Vagina (tissue), 2 donors: ENCODE results near the gene TESMIN. TPM values are rescaled to one million over a fixed set of nuclear protein-coding genes. Genes with fewer than 3 reads are reported as not detected.

Experiments used
- DNase-seq, 2 donors: peaks; one replicate each; pipeline ENCODE4 v3.0.0-alpha.2; 2017; ENCODE audit errors: extremely low spot score in 2 of 2
- H3K27ac ChIP-seq: fragments of 200-600 bp; sonication (generic); one replicate; pipeline ENCODE4 v1.5.1; 2019
- H3K27me3 ChIP-seq: fragments of 200-600 bp; sonication (generic); one replicate; pipeline ENCODE4 v1.5.1; 2019
- H3K36me3 ChIP-seq, 2 donors: fragments of 200-600 bp; sonication (generic); one replicate each; pipeline ENCODE4 v1.5.1; 2017 to 2019
- H3K4me1 ChIP-seq: fragments of 200-600 bp; sonication (generic); one replicate; pipeline ENCODE4 v1.5.1; 2019
- H3K4me3 ChIP-seq, 2 donors: fragments of 200-600 bp; sonication (generic); 1 replicate in 1 of 2; 2 replicates in 1 of 2; pipeline ENCODE4 v1.5.1; 2016 to 2019
- H3K9me3 ChIP-seq: fragments of 200-600 bp; sonication (generic); one replicate; pipeline ENCODE4 v1.5.1; 2019
- POLR2A ChIP-seq, 2 donors: fragments of 450-650 bp; IDR thresholded peaks; one replicate each; pipeline ENCODE4 v1.6.1; 2017; ENCODE audit warnings: antibody characterized with exemption in 2 of 2, mild to moderate bottlenecking in 2 of 2, moderate library complexity in 2 of 2
- POLR2AphosphoS5 ChIP-seq, 2 donors: sonication (generic); formaldehyde crosslinking; IDR thresholded peaks; one replicate each; pipeline ENCODE4 v1.9.0; 2017; ENCODE audit warnings: antibody characterized with exemption in 2 of 2, mild to moderate bottlenecking in 2 of 2, low read depth in 1 of 2; ENCODE audit not compliant: insufficient read depth in 1 of 2
- intact Hi-C: fragments of 100-400 bp; cut with DNase I; formaldehyde crosslinking; loops from one replicate; pipeline ENCODE4 v1.15.1; 2023
- total RNA-seq: library from RNA; depleted of rRNA; stranded (reverse); fragments of >200 nt; gene quantifications from one replicate; pipeline ENCODE4 v1.2.3, GENCODE V29; 2016
- TF ChIP-seq, protein P1 (sequence below), 3 experiments: fragments of 450-650 bp in 2 of 3; fragments of 200-600 bp in 1 of 3; sonication (generic) in 1 of 3; IDR thresholded peaks; one replicate each; pipeline ENCODE4 v1.5.1; 2017 to 2019; ENCODE audit warnings: antibody characterized with exemption in 3 of 3, mild to moderate bottlenecking in 2 of 3, moderate library complexity in 2 of 3

TESMIN gene
- total RNA-seq, 1 donor from 2014 or later = 8.3 TPM

- Histone ChIP-seq H3K4me1 (no peaks in the 10 kb centered on the region), H3K4me3 (no peak overlapping the region), H3K27ac (no peak overlapping the region), H3K36me3 (no peaks in the 10 kb centered on the region), H3K9me3 (no peaks in the 10 kb centered on the region), H3K27me3 (no peaks in the 10 kb centered on the region)
- intact Hi-C loops = no loop called here
- no peak for TF ChIP-seq POLR2AphosphoS5 (IDR thresholded peaks at IDR 0.05; ENCODE audit: insufficient read depth in 1 of 2, low read depth in 1 of 2)
- TF ChIP-seq, protein P1, sequence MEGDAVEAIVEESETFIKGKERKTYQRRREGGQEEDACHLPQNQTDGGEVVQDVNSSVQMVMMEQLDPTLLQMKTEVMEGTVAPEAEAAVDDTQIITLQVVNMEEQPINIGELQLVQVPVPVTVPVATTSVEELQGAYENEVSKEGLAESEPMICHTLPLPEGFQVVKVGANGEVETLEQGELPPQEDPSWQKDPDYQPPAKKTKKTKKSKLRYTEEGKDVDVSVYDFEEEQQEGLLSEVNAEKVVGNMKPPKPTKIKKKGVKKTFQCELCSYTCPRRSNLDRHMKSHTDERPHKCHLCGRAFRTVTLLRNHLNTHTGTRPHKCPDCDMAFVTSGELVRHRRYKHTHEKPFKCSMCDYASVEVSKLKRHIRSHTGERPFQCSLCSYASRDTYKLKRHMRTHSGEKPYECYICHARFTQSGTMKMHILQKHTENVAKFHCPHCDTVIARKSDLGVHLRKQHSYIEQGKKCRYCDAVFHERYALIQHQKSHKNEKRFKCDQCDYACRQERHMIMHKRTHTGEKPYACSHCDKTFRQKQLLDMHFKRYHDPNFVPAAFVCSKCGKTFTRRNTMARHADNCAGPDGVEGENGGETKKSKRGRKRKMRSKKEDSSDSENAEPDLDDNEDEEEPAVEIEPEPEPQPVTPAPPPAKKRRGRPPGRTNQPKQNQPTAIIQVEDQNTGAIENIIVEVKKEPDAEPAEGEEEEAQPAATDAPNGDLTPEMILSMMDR (IDR thresholded peaks at IDR 0.05) = no peak
- TF ChIP-seq POLR2A (IDR thresholded peaks at IDR 0.05) = no peak
- DNase-seq = no peak
Observed at GRCh38 chr11:68669301-68670090, 81.8 kb downstream of the TESMIN start.

GRCh38 chr11:68667511-68668500, 83.5 kb downstream of the TESMIN start:
- Histone ChIP-seq H3K27me3 (no peaks in the 10 kb centered on the region), H3K9me3 (no peaks in the 10 kb centered on the region), H3K36me3 (no peaks in the 10 kb centered on the region), H3K4me3 (no peak overlapping the region), H3K4me1 (no peaks in the 10 kb centered on the region), H3K27ac (no peak overlapping the region)
- TF ChIP-seq, protein P1 (IDR thresholded peaks at IDR 0.05) = no peak
- TF ChIP-seq POLR2AphosphoS5 (IDR thresholded peaks at IDR 0.05; ENCODE audit: insufficient read depth in 1 of 2, low read depth in 1 of 2) (no peak), POLR2A (IDR thresholded peaks at IDR 0.05) (no peak)
- DNase-seq = no peak
- intact Hi-C loops = no loop called here

GRCh38 chr11:68666849-68667248, 84.5 kb downstream of the TESMIN start:
- TF ChIP-seq, protein P1 (IDR thresholded peaks at IDR 0.05) = no peak
- TF ChIP-seq POLR2A (IDR thresholded peaks at IDR 0.05) = no peak
- no peak for TF ChIP-seq POLR2AphosphoS5 (IDR thresholded peaks at IDR 0.05; ENCODE audit: insufficient read depth in 1 of 2, low read depth in 1 of 2)
- Histone ChIP-seq H3K4me3 (no peak overlapping the region), H3K9me3 (no peaks in the 10 kb centered on the region), H3K36me3 (no peaks in the 10 kb centered on the region), H3K27me3 (no peaks in the 10 kb centered on the region), H3K27ac (no peak overlapping the region), H3K4me1 (no peaks in the 10 kb centered on the region)
- DNase-seq = peak in 1 of 2 donors; percentile 96
- intact Hi-C loops = no loop called here

DNA sequence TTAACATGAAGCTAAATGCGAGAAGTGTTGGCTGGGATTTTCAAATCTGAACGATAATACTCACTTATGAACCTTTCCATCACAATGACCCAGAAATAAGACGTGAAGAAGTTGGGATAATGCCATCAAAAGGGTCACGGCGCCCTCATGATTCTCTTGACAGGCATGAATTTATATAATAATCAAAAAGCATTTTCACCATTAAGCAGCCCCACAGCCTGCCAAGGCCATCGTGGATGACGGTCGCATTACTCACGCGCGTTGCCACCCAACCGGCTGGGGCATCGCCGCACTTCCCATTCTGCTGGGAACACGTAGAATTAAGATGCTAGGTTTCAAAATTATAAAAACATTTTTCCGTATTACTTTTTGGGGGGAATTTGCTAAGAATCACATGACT, 85.9 kb downstream of the TESMIN start:
- H3K27me3 ChIP-seq = no peaks in the 10 kb centered on the region
- H3K36me3 ChIP-seq = no peaks in the 10 kb centered on the region
- no peak overlapping the region for H3K27ac ChIP-seq
- no peak for TF ChIP-seq POLR2A (IDR thresholded peaks at IDR 0.05)
- no peak for TF ChIP-seq POLR2AphosphoS5 (IDR thresholded peaks at IDR 0.05; ENCODE audit: insufficient read depth in 1 of 2, low read depth in 1 of 2)
- TF ChIP-seq, protein P1 (IDR thresholded peaks at IDR 0.05) = no peak
- H3K9me3 ChIP-seq = no peaks in the 10 kb centered on the region
- H3K4me1 ChIP-seq = no peaks in the 10 kb centered on the region
- no peak for DNase-seq
- intact Hi-C loops = no loop called here
- H3K4me3 ChIP-seq = no peak overlapping the region
